GM18502 (cell line): ENCODE results near the gene MTHFSD.

Source experiments
- ATAC-seq: cut with Tn5 transposase; IDR thresholded peaks from one replicate; pipeline ENCODE4 v1.9.1; 2021; ENCODE audit warnings: mild to moderate bottlenecking; ENCODE audit not compliant: unreplicated experiment, poor library complexity

The MTHFSD gene

GRCh38 chr16:86505185-86505898 is 49.7 kb downstream of the MTHFSD start:
- ATAC-seq = no peak

DNA sequence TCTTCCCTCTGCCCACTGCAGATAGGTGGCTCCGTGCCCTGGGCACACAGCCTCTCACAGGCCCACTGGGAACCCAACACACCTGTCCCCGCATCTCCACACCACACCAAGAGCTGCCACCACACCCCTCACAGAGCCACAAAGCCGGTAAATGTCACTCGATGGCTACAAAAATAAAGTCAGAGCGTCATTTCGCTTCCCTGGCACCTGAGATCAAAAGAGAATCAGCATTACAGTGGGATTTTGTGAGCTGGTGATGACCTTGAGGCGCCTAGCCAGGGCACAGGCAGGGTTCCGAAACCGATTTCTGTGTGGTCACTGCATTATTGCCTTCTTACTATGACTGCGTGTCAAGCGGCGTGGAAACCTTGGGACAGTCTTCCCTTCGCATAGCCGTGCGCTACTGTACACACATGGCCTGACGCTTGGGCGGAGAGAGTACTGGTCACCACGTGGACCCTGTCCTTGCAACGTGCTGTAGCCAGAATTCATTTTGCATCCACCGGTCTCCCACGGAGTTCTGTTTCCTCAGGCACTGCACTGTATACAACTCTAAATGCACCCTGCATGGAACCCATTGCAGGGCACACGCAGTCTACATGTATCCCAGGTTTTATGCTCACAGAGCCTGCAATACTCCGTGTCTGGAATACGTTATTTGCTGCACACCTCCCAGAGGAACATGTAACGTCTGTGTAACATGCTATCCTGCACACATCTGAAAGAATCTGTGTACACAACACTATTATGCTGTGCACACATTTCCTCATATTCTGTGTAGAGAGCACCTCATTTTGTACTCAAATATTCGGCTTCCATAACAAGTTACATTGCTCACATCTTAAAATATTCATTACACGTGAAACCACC is 50.5 kb downstream of the MTHFSD start:
- no peak for ATAC-seq

DNA sequence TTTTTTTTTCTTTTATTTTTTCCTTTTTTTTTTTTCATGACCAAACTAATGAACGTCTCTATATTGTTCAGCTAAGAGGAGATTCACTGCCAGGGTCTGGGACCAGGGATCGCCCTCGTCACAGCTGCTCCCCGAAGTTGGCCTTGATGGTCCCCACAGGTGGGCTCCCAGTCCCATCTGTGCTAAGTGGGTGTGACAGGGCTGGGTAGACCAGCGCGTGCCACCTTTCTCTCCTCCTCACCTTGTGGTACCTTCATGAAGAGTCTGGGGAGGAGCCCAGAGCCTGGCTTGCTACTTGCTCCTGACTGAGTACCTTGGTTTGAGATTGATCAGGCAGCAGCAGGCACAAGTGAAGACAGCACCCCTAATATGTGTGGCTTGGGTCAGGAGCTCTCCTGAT is 51.2 kb downstream of the MTHFSD start:
- no peak for ATAC-seq

DNA sequence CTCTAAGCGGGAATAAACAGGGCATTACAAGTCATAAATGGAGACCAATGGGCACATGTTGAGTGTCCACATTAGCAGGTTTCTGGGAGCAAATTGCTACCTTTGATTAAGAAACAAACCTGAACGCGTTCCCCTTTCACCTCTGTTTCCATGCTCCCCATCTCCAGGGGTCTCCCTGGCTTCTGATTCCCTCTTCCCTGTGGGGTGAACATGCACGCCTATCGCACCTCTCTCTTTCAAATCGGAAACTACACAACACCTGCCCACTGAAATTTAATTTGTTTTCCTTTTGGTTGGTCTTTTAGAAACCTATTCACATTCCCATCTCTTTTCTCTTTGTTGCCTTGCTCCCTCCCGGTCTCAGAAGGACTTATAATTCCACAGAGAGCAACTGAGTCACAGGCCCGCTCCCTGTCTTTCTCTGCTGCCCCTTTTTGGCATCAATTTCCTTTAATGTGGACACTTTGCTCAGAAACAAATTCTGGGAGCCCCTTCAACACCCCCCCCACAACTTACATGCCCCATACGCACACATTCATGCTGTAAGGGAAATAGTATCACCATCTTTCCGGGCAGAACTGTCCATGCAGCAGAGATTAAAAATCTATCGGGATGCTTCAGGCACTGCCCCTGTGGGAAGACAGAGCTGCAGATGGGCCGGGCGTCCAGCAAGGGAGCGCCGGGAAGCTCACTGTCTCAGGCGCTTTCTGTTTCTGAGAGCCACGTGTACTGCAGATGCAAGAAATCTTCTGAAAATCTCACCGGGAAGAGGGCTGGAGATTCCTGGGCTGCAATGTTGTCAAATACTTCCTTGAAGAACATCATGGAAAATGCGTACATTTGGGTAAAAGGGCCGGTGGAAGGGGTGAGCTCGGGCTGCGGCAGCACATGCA is 51.9 kb downstream of the MTHFSD start:
- ATAC-seq = no peak

DNA sequence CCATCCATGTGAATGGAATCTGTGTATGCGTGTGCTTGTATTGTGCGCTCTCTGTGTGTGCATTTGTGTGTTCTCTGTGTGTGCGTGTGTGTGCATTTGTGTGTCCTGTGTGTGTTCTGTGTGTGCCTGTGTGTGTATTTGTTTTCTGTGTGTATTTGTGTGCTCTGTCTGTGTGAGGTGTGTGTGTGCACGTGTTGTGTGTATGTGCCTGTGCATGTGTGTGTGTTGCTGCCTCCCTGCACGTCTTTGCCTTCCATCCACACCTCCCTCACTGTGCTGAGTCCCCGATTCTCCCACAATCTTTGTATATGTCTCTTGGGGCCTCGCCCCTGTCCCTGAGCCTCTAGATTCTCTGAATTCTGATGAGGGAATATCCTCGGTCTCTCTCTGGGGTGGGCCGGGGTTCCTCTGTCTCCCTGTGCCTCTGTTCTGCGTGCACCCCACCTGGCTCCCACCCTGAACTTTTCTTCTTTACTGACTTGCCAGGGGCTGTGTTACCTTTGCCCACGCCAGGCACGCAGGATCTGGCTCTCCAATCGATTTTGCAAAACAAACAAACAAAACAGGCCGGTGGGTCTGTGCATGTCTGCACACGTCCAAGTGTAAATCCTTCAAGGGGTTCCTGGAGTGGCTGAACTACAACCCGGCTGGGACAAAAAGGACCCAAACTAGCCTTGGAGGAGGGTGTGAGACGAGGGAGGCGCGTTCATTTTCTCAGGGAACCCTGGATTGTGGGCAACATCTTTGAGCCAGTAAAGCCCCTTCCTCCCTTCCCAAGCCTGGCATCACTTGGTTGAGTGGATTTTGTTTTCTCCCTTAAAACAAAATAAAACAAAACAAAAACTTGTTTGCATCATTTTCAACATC is 52.8 kb downstream of the MTHFSD start:
- no peak for ATAC-seq

GRCh38 chr16:86500708-86501510 is 54.1 kb downstream of the MTHFSD start:
- ATAC-seq = no peak

DNA sequence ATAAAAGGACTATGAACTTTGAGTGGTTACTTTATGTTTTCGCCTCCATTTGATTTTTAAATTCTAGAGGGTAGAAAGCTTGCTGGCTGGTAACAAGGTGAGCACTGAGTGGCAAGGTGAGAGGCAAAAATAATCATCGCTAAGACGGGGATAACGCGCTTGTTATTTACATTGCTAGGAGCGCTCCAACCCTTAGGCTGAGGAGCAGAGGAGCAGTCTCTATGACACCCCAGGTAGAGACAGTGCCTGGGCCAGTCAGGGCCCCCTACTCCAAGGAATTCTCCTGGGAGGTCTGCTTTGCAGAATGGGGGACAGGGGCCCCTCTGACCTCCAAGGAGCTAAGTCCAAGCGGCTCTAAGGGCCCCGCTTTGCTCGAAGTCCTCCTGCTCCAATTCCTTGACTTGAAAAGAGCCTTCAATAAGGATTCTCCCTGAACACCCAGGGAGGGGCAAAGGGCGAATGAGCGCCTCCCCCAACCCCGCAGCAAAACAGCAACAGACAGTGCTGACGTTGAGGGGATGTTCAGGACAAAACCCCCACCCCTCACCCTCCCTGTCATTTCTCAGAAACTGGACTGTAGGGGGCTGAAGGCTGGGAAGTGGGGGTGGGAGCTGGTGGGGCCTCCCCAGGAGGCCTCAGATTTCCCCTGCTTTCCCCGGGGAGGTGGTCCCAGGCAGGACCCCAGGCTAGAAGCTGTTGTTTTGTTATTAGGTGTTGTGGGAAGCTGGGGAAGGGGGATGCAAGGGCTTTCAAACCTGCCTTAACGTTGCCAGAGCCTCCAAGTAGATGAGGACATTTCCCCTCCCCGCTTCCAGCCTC is 54.9 kb downstream of the MTHFSD start:
- ATAC-seq = no peak

DNA sequence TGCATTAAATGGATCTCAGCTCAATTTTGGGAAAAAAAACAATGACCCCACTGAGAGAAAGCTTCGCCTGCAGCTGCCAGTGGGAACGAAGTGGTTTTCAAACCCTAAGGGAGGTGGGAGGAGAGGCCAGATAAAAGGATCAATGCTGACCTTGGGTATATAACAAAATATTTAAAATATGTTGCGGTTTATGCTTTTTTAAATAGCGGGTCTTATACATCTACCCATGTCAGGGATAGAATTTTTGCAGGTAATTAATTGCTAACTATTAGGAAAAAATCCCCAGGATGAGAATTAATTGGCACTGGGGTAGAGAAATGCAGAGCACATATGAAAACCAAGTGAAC is 55.6 kb downstream of the MTHFSD start:
- ATAC-seq = no peak

DNA sequence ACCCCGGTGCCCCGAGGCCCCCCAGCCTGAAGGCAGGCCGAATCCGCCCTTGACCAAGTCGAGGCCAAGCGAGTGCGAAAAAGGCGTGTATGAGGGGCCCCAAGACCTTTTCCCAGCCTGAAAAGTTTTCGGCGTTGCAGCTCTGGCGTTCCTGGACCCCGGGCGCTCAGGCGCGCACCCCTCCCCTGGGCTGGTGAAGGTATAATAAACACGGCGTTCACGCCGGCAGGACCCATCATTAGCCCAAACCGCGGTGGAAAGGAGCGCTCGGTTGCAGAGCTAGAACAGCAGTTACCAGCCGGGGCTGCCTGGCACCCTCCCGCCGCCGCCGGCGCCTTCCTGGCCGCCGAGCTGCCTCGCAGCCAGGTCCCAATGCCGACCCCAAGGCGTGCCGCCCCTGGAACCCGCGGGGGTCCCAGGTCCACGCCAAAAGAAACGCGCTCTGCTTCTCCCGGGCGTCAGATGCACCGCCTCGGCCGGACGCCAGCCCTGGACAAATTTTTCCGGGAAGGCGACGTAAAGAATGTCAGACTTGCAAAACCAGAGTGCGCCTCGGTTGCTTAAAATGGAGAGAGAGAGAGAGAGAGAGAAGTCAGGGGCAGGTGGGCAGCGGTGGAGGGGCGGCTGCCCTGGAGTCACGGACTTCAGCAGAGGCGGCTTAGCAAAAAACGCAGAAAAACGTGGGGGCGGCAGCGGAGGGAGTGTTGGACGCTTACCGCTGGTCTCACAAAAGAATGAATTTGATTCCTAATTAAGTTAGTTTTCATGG is 56.2 kb downstream of the MTHFSD start:
- no peak for ATAC-seq

GRCh38 chr16:86498155-86498670 is 56.8 kb downstream of the MTHFSD start:
- no peak for ATAC-seq

- no peak for ATAC-seq
Observed at GRCh38 chr16:86497551-86498021, 57.4 kb downstream of the MTHFSD start.

DNA sequence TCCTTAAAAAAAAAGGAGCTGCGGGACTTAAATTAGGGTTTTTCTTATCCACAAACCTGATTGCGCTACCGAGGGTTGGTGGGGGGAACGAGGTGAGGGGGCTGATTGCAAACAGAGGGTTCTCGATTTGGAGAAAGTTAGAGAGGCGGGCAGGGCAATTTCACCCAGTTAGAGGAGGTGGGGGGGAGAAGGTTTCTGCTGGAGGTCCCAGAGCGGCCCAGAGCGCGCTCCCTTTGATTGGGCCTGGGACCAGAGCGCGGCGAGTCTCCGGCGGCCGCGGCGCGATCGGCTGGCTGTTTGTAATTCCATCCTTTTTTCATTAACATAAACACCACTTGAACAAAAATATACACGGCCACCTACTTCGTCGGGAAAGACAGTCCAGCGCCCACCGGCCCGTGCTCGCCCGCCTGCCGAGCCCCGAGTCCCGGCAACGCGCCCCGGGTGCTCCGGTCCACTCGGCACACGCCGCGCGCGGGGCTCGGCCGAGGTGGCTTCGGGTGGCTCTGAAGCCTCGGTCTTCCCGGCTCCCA is 58.0 kb downstream of the MTHFSD start:
- no peak for ATAC-seq

DNA sequence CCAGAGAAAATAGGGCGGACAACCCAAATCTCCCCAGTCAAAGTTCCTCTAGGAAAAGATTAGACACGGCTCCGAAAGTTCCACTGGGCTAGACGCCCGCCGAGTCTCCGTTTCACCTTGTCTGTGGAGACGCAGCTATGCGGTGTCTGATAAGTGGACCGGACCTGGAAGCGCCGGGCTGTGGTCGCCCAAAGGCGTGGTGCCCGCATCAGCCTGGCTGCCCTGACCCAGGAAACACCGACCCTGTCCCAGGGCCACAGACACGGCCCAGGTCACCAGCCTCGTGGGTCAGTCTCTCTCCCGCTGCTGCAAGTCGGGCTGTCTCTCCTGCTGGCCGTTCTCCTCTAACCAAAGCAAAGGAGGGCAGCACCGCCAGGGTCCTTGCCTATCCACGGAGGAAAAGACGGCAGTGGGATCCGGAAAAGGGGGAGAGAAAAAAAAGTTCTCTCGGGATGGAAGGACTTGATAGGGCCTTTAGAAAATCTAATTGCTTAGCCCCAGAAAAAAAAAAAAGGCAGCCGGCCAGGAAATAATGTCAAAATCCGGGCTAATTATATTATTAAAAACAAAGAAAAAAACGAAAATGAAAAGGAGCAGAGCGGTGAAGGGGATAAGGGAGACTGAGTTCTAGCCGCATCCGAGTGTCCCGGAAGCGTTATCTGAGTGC is 58.6 kb downstream of the MTHFSD start:
- ATAC-seq = no peak

GRCh38 chr16:86495756-86496261 is 59.2 kb downstream of the MTHFSD start:
- ATAC-seq = no peak

- no peak for ATAC-seq
Observed at GRCh38 chr16:86495357-86495701, 59.7 kb downstream of the MTHFSD start.
